SK-N-SH treated with all-trans-retinoic acid at 6 μM for 48 hours (cell line): ENCODE results near the gene SHISAL2B.

Source experiments
- ATAC-seq: fragments of 200-7000 bp; cut with Tn5 transposase; 3 replicates; pipeline ENCODE4 v1.9.1; 2020; ENCODE audit warnings: mild to moderate bottlenecking, moderate library complexity
- ARNTL ChIP-seq: fragments of 450-650 bp; formaldehyde crosslinking; IDR thresholded peaks from 2 replicates; pipeline ENCODE4 v1.5.0; 2020; ENCODE audit warnings: low read depth, mild to moderate bottlenecking, moderate library complexity, borderline replicate concordance
- BACH2 ChIP-seq: fragments of 250-450 bp; sonication (Bioruptor Pico); IDR thresholded peaks from 2 replicates; pipeline ENCODE4 v1.9.0; 2021; ENCODE audit warnings: mild to moderate bottlenecking, borderline replicate concordance
- CSDC2 ChIP-seq: fragments of 250-450 bp; sonication (Bioruptor Pico); IDR thresholded peaks from 2 replicates; pipeline ENCODE4 v1.5.0; 2020; ENCODE audit warnings: mild to moderate bottlenecking, moderate library complexity
- ESRRG ChIP-seq: fragments of 250-450 bp; sonication (Bioruptor Pico); IDR thresholded peaks from 2 replicates; pipeline ENCODE4 v1.6.1; 2021; ENCODE audit warnings: mild to moderate bottlenecking
- GLIS3 ChIP-seq: fragments of 250-450 bp; sonication (Bioruptor Pico); IDR thresholded peaks from 2 replicates; pipeline ENCODE4 v1.5.0; 2020; ENCODE audit warnings: mild to moderate bottlenecking, moderate library complexity
- ISL1 ChIP-seq: fragments of 250-450 bp; sonication (Bioruptor Pico); IDR thresholded peaks from 2 replicates; pipeline ENCODE4 v2.1.2; 2022; ENCODE audit warnings: mild to moderate bottlenecking, moderate library complexity
- OSR1 ChIP-seq: fragments of 250-450 bp; sonication (Bioruptor Pico); IDR thresholded peaks from 2 replicates; pipeline ENCODE4 v1.8.0; 2022; ENCODE audit warnings: moderate library complexity, mild to moderate bottlenecking, inconsistent platforms
- PPARA ChIP-seq: fragments of 250-450 bp; sonication (Bioruptor Pico); IDR thresholded peaks from 2 replicates; pipeline ENCODE4 v1.5.0; 2020; ENCODE audit warnings: mild to moderate bottlenecking, borderline replicate concordance
- RARB ChIP-seq: fragments of 250-450 bp; sonication (Bioruptor Pico); IDR thresholded peaks from 2 replicates; pipeline ENCODE4 v1.8.0; 2021; ENCODE audit warnings: mild to moderate bottlenecking, moderate library complexity
- SNAI2 ChIP-seq: fragments of 250-450 bp; sonication (Bioruptor Pico); IDR thresholded peaks from 2 replicates; pipeline ENCODE4 v1.5.0; 2020; ENCODE audit warnings: mild to moderate bottlenecking, moderate library complexity
- TCF4 ChIP-seq: fragments of 250-450 bp; sonication (Bioruptor Pico); IDR thresholded peaks from 2 replicates; pipeline ENCODE4 v1.8.0; 2021; ENCODE audit warnings: mild to moderate bottlenecking, moderate library complexity, borderline replicate concordance
- TOX ChIP-seq: fragments of 250-450 bp; sonication (Bioruptor Pico); IDR thresholded peaks from 2 replicates; pipeline ENCODE4 v1.8.0; 2021; ENCODE audit warnings: mild to moderate bottlenecking, moderate library complexity, borderline replicate concordance
- ZC3H10 ChIP-seq: fragments of 250-450 bp; sonication (Bioruptor Pico); IDR thresholded peaks from 2 replicates; pipeline ENCODE4 v1.5.1; 2021; ENCODE audit warnings: mild to moderate bottlenecking, moderate library complexity
- ZFP3 ChIP-seq: fragments of 250-450 bp; sonication (Bioruptor Pico); IDR thresholded peaks from 2 replicates; pipeline ENCODE4 v1.5.0; 2020; ENCODE audit warnings: mild to moderate bottlenecking, moderate library complexity
- ZFP30 ChIP-seq: fragments of 450-650 bp; formaldehyde crosslinking; IDR thresholded peaks from 2 replicates; pipeline ENCODE4 v1.5.0; 2022; ENCODE audit warnings: mild to moderate bottlenecking, moderate library complexity
- ZNF565 ChIP-seq: fragments of 450-650 bp; formaldehyde crosslinking; conservative IDR thresholded peaks from 2 replicates; pipeline ENCODE4 v1.5.0; 2020; ENCODE audit warnings: low read depth, mild to moderate bottlenecking, moderate library complexity
- ZNF70 ChIP-seq: fragments of 450-650 bp; formaldehyde crosslinking; IDR thresholded peaks from 2 replicates; pipeline ENCODE4 v1.5.0; 2020; ENCODE audit warnings: mild to moderate bottlenecking, moderate library complexity
- ZNF8 ChIP-seq: fragments of 450-650 bp; formaldehyde crosslinking; IDR thresholded peaks from 2 replicates; pipeline ENCODE4 v1.5.0; 2020; ENCODE audit warnings: mild to moderate bottlenecking, moderate library complexity
- TF ChIP-seq, protein P1 (sequence below): fragments of 250-450 bp; sonication (Bioruptor Pico); IDR thresholded peaks from 2 replicates; pipeline ENCODE4 v1.8.0; 2021; ENCODE audit warnings: low read depth, mild to moderate bottlenecking, moderate library complexity, borderline replicate concordance
- TF ChIP-seq, protein P2 (sequence below): fragments of 250-450 bp; sonication (Bioruptor Pico); IDR thresholded peaks from 2 replicates; pipeline ENCODE4 v1.8.0; 2020; ENCODE audit warnings: mild to moderate bottlenecking, moderate library complexity, borderline replicate concordance
- TF ChIP-seq, protein P3 (sequence below): fragments of 250-450 bp; sonication (Bioruptor Pico); IDR thresholded peaks from 2 replicates; pipeline ENCODE4 v1.5.0; 2020; ENCODE audit warnings: mild to moderate bottlenecking, moderate library complexity
- TF ChIP-seq, protein P4 (sequence below): fragments of 250-450 bp; sonication (Bioruptor Pico); IDR thresholded peaks from 2 replicates; pipeline ENCODE4 v1.5.1; 2021; ENCODE audit warnings: mild to moderate bottlenecking, moderate library complexity

SHISAL2B gene

DNA sequence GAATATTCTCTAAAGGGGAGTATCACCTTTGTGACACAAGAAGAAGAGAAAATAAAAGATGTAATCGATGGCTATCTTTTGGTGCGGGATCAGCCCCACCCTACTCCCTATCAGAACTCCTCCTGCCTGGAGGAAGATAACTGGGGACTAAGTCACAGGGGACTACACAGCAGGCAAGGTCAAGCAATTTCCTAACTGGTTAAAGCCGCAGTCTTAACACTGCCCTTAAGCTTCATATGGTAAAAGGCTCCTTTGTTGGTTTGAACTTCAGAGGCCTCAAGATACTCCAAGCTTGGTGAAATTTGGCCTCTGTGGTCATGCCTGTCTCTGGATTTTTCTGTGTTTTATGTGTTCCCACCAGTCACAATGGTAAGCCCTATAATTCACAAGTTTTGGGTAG is 1.3 kb upstream of the SHISAL2B start:
- no peak for ATAC-seq
- TF ChIP-seq RARB (CRISPR knock-in tag) (no peak), OSR1 (CRISPR knock-in tag) (no peak), TCF4 (CRISPR knock-in tag) (no peak), ZC3H10 (no peak)

DNA sequence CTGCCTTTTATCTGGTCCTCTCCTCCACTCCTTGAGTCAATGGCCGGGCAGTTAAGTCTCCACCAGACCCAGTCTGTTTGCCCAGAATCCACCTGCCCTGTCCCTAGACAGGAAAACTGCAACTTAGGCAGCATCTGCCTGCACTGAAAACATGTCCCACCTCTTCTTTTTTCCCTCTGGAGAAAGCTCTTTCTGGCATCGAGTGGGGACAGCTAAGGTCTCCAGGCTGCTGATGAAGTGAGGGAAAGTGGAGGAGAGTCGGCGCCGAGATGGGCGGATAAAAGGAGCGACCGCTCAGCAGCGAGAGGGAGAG is 243 bp upstream of the SHISAL2B start:
- TF ChIP-seq, protein P1, sequence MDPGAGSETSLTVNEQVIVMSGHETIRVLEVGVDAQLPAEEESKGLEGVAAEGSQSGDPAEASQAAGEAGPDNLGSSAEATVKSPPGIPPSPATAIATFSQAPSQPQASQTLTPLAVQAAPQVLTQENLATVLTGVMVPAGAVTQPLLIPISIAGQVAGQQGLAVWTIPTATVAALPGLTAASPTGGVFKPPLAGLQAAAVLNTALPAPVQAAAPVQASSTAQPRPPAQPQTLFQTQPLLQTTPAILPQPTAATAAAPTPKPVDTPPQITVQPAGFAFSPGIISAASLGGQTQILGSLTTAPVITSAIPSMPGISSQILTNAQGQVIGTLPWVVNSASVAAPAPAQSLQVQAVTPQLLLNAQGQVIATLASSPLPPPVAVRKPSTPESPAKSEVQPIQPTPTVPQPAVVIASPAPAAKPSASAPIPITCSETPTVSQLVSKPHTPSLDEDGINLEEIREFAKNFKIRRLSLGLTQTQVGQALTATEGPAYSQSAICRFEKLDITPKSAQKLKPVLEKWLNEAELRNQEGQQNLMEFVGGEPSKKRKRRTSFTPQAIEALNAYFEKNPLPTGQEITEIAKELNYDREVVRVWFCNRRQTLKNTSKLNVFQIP (CRISPR knock-in tag) = no peak
- TF ChIP-seq GLIS3 = no peak
- no peak for TF ChIP-seq BACH2 (CRISPR knock-in tag)
- TF ChIP-seq ARNTL (CRISPR knock-in tag) = no peak
- TF ChIP-seq CSDC2 (CRISPR knock-in tag) = no peak
- no peak for TF ChIP-seq SNAI2 (CRISPR knock-in tag)
- TF ChIP-seq RARB (CRISPR knock-in tag) = no peak
- no peak for TF ChIP-seq ZC3H10
- no peak for TF ChIP-seq ZNF565 (CRISPR knock-in tag)
- no peak for TF ChIP-seq ZFP30
- no peak for TF ChIP-seq ESRRG
- no peak for TF ChIP-seq OSR1 (CRISPR knock-in tag)

DNA sequence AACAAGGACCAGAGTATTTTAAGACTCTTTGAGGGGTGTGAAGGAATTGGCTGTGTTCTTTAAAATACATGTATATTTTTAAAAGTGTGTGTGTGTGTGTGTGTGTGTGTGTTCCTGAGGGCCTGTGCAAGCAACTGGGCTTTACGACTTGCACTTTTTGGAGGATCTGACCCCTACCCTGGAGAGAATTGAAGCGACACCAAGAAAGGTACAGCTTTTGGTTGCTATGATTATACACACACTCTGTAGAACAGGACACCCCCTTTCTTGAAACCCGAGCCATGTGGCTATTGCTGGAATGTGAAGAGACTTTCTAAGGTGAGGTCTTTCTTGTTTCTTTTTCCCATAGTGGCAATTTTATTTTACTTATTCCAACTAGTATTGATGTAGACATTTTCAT is 988 bp downstream of the SHISAL2B start:
- no peak for ATAC-seq
- TF ChIP-seq TOX (CRISPR knock-in tag) (no peak), ZNF8 (no peak), ARNTL (CRISPR knock-in tag) (no peak), ISL1 (no peak), RARB (CRISPR knock-in tag) (no peak), SNAI2 (CRISPR knock-in tag) (no peak), ESRRG (no peak), ZFP3 (CRISPR knock-in tag) (no peak), CSDC2 (CRISPR knock-in tag) (no peak), ZNF70 (CRISPR knock-in tag) (no peak), BACH2 (CRISPR knock-in tag) (no peak), PPARA (CRISPR knock-in tag) (no peak), GLIS3 (no peak)
- TF ChIP-seq, protein P1 (CRISPR knock-in tag) = no peak
- TF ChIP-seq, protein P2, sequence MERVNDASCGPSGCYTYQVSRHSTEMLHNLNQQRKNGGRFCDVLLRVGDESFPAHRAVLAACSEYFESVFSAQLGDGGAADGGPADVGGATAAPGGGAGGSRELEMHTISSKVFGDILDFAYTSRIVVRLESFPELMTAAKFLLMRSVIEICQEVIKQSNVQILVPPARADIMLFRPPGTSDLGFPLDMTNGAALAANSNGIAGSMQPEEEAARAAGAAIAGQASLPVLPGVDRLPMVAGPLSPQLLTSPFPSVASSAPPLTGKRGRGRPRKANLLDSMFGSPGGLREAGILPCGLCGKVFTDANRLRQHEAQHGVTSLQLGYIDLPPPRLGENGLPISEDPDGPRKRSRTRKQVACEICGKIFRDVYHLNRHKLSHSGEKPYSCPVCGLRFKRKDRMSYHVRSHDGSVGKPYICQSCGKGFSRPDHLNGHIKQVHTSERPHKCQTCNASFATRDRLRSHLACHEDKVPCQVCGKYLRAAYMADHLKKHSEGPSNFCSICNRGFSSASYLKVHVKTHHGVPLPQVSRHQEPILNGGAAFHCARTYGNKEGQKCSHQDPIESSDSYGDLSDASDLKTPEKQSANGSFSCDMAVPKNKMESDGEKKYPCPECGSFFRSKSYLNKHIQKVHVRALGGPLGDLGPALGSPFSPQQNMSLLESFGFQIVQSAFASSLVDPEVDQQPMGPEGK (CRISPR knock-in tag) = no peak
- TF ChIP-seq, protein P3, sequence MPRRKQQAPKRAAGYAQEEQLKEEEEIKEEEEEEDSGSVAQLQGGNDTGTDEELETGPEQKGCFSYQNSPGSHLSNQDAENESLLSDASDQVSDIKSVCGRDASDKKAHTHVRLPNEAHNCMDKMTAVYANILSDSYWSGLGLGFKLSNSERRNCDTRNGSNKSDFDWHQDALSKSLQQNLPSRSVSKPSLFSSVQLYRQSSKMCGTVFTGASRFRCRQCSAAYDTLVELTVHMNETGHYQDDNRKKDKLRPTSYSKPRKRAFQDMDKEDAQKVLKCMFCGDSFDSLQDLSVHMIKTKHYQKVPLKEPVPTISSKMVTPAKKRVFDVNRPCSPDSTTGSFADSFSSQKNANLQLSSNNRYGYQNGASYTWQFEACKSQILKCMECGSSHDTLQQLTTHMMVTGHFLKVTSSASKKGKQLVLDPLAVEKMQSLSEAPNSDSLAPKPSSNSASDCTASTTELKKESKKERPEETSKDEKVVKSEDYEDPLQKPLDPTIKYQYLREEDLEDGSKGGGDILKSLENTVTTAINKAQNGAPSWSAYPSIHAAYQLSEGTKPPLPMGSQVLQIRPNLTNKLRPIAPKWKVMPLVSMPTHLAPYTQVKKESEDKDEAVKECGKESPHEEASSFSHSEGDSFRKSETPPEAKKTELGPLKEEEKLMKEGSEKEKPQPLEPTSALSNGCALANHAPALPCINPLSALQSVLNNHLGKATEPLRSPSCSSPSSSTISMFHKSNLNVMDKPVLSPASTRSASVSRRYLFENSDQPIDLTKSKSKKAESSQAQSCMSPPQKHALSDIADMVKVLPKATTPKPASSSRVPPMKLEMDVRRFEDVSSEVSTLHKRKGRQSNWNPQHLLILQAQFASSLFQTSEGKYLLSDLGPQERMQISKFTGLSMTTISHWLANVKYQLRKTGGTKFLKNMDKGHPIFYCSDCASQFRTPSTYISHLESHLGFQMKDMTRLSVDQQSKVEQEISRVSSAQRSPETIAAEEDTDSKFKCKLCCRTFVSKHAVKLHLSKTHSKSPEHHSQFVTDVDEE (CRISPR knock-in tag) = no peak
- TF ChIP-seq, all 23 proteins: peak for 0

More for the DNA sequence above, 243 bp upstream of the SHISAL2B start:
- no peak for ATAC-seq

DNA sequence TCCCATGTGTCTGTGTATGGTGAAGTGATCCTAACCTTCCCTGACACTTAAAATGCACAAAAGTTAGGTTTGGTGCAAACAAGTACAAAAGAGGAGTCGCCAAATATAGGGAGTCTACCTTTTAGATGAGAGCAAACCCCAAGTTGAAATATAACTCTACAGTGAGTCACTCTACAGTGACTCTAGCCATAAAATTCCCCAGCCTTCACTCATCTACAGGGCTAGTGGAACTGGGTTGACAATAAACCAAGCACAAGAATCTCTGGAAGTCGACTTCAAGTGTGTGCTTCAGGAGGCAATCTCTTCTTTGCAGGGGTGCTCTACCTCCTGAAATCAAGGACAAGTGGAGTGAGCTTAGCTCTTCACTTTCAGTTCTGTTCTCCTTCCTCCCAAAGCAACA is 3.3 kb downstream of the SHISAL2B start:
- no peak for ATAC-seq
- TF ChIP-seq TCF4 (CRISPR knock-in tag) (no peak), TOX (CRISPR knock-in tag) (no peak), ZNF565 (CRISPR knock-in tag) (no peak), PPARA (CRISPR knock-in tag) (no peak), ARNTL (CRISPR knock-in tag) (no peak), GLIS3 (no peak), ZNF8 (no peak), RARB (CRISPR knock-in tag) (no peak), BACH2 (CRISPR knock-in tag) (no peak), ISL1 (no peak), ZFP30 (no peak), ZFP3 (CRISPR knock-in tag) (no peak), ZNF70 (CRISPR knock-in tag) (no peak), CSDC2 (CRISPR knock-in tag) (no peak)
- TF ChIP-seq, protein P4, sequence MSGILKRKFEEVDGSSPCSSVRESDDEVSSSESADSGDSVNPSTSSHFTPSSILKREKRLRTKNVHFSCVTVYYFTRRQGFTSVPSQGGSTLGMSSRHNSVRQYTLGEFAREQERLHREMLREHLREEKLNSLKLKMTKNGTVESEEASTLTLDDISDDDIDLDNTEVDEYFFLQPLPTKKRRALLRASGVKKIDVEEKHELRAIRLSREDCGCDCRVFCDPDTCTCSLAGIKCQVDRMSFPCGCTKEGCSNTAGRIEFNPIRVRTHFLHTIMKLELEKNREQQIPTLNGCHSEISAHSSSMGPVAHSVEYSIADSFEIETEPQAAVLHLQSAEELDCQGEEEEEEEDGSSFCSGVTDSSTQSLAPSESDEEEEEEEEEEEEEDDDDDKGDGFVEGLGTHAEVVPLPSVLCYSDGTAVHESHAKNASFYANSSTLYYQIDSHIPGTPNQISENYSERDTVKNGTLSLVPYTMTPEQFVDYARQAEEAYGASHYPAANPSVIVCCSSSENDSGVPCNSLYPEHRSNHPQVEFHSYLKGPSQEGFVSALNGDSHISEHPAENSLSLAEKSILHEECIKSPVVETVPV (CRISPR knock-in tag) = no peak
- TF ChIP-seq, protein P1 (CRISPR knock-in tag) = no peak
